Right lobe of liver (tissue), 4 donors: Measurements from ENCODE around the gene TMEM225B.

ENCODE experiments used
- CTCF ChIP-seq, 4 donors: fragments of 200-600 bp in 3 of 4; fragments of 450-650 bp in 1 of 4; IDR thresholded peaks; one replicate each; pipeline versions ENCODE4 v1.5.1 to v1.8.0; 2016 to 2022; ENCODE audit warnings: antibody characterized with exemption in 4 of 4, mild to moderate bottlenecking in 2 of 4
- POLR2A ChIP-seq: fragments of 450-650 bp; IDR thresholded peaks from one replicate; pipeline ENCODE4 v1.6.1; 2017; ENCODE audit warnings: antibody characterized with exemption, mild to moderate bottlenecking
- donor health status: DM: no; HTN: no; CAD: no.
- donor health status: DM: no; HTN: no; CAD: no.
- donor health status: DM: no; HTN: yes; CAD: no.

GRCh38 chr7:99619571-99620130, 21.6 kb downstream of the TMEM225B start:
- TF ChIP-seq CTCF (IDR thresholded peaks at IDR 0.05) (no peak), POLR2A (no peak)
